GM21737 (cell line): ENCODE measurements around the gene ENAH.
"Not testable (repeated sequence)": the region's sequence is repeated elsewhere in the genome, so short reads cannot be mapped to it uniquely, and the experiment has no call there.

ENCODE experiments used
- ATAC-seq: cut with Tn5 transposase; IDR thresholded peaks from one replicate; pipeline ENCODE4 v1.9.1; 2021; ENCODE audit warnings: mild to moderate bottlenecking, moderate library complexity; ENCODE audit not compliant: unreplicated experiment

The ENAH gene

GRCh38 chr1:225650179-225650578 is 2.7 kb downstream of the ENAH start:
- no peak for ATAC-seq

- no peak for ATAC-seq
These were observed 7.6 kb downstream of the ENAH start for GRCh38 chr1:225645194-225645895.

- ATAC-seq = no peak
These were observed 8.3 kb downstream of the ENAH start for GRCh38 chr1:225644666-225645065.

GRCh38 chr1:225642177-225642576 is 10.7 kb downstream of the ENAH start:
- no peak for ATAC-seq

- ATAC-seq = no peak
These were observed 14.1 kb downstream of the ENAH start for GRCh38 chr1:225638853-225639252.

- no peak for ATAC-seq
These were observed 15.2 kb downstream of the ENAH start for GRCh38 chr1:225637651-225638199.

- ATAC-seq = not testable (repeated sequence)
These were observed 15.9 kb downstream of the ENAH start for GRCh38 chr1:225636992-225637391.

- no peak for ATAC-seq
These were observed 17.3 kb downstream of the ENAH start for GRCh38 chr1:225635649-225636048.

GRCh38 chr1:225632836-225633235 is 20.1 kb downstream of the ENAH start:
- ATAC-seq = not testable (repeated sequence)

GRCh38 chr1:225631021-225631663 is 21.8 kb downstream of the ENAH start:
- no peak for ATAC-seq

GRCh38 chr1:225629483-225629882 is 23.4 kb downstream of the ENAH start:
- no peak for ATAC-seq

GRCh38 chr1:225628794-225629193 is 24.1 kb downstream of the ENAH start:
- not testable (repeated sequence) for ATAC-seq

- ATAC-seq = no peak
These were observed 25.5 kb downstream of the ENAH start for GRCh38 chr1:225627304-225627947.

GRCh38 chr1:225626698-225627097 is 26.2 kb downstream of the ENAH start:
- no peak for ATAC-seq

- ATAC-seq = no peak
These were observed 35.0 kb downstream of the ENAH start for GRCh38 chr1:225617956-225618355.

- ATAC-seq = no peak
These were observed 35.4 kb downstream of the ENAH start for GRCh38 chr1:225617479-225617878.

- not testable (repeated sequence) for ATAC-seq
These were observed 37.5 kb downstream of the ENAH start for GRCh38 chr1:225615403-225615790.

- ATAC-seq = no peak
These were observed 39.9 kb downstream of the ENAH start for GRCh38 chr1:225613006-225613405.

- ATAC-seq = no peak
These were observed 40.6 kb downstream of the ENAH start for GRCh38 chr1:225612287-225612686.

GRCh38 chr1:225611537-225612223 is 41.2 kb downstream of the ENAH start:
- no peak for ATAC-seq

- no peak for ATAC-seq
These were observed 42.4 kb downstream of the ENAH start for GRCh38 chr1:225610539-225610938.
